Effector CD4-positive, alpha-beta T cell (primary cell): Measurements from ENCODE around the gene LIPG.

Experiments used
- DNase-seq: peaks from one replicate; pipeline ENCODE4 v3.0.0-alpha.2; 2020

The LIPG gene

GRCh38 chr18:49640741-49641140, 78.9 kb downstream of the LIPG start:
- DNase-seq: no peak

DNA sequence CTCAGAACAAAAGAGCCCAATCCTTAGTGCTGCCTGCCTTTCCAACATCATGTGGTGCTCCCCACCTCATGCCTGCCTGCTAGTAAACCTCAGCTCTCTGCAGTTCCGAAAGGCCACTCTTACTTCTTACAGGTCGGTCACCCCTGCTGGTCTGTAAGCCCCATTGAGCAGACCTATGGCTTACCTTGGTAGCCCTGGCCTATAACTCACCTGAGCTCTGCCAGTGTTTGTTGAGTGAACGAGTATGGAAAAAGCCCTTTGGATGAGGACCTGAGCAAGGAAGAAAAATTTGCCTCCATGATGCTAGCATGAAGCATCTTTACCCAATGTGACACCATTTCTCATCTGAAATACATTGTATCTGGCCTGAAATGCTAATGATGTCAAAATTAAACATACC, 83.3 kb downstream of the LIPG start:
- DNase-seq: no peak

DNA sequence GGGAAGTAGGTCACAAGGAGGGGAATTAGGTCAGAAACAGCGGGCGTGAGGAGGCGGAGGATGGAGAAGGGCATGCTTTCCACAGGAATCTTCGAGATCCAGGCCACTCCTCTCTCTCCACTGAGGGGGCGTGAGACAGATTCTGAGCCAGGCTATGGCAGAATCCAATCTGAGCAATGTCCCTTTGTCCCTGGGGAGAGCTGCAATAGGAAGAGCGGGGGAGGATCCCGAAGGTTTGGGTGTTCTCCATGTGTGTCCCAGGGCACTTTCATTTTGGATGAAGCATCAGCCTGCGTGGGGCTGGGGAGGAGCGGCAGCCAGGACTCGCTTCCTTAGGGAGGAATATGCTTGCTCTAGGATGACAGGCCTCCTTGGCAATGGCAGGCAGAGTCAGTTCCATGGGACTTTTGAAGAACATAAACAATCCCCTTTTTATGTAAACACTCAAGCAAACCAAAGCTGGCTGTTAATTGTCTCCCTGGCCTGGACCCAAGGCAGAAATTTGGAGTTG, 84.0 kb downstream of the LIPG start:
- DNase-seq: no peak

DNA sequence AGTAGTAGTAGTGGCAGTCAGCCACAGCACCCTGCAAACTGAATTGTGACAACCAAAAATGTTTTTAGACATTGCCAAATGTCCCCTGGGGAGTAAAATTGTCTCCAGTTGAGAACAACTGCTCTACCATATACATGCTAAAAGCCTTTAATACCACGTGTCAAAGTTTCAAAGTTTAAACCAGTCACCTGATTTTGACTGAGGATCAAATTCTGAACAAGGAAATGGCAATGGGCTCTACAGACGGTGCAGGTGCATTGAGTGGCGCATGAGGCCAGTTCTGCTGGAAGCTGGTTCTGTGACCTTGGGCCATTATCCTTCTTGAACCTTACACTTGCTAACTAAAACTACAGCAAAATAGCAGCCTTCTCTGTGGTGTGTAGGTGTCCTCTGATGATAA, 85.0 kb downstream of the LIPG start:
- no peak for DNase-seq

DNA sequence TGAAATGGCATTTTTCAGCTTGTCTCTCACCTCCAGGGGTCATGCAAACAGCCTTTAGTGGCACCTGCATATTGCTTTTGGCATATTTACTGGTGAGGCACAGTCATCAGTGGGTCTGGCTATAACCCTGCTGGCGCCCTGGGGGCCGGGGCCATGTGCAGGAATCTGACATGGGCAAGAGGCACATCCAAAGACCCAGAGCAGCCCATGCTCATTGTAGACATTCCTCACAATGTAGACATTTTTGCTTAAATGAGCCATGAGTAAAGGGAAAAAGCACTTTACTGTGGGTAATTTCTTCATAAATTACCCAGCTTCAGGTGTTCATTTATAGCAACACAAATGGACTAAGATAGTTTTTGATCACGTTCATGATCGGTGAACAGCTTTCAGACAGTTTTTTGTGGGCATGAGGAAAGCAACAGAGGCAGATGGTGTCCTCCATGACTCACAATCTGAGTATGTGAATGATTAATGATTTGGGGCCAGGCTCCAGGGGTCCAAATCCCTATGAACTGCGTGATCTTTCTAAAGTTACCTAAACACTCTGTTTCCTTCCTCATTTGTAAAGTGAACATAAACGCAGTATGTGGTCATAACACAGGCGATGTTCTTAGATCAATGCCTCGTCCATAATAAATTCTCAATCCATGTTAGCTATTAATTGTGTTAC, 85.8 kb downstream of the LIPG start:
- no peak for DNase-seq

GRCh38 chr18:49648326-49648725, 86.5 kb downstream of the LIPG start:
- no peak for DNase-seq
